ENCODE data around the gene SELENBP1. TPM values are rescaled to one million over a fixed set of nuclear protein-coding genes. Genes with fewer than 3 reads are reported as not detected.
A peak's percentile ranks its signal among the peaks of the same experiment; 100 is the strongest.

SELENBP1 gene
- total RNA-seq, 2 donors from 2014 or later, result not detected

DNA sequence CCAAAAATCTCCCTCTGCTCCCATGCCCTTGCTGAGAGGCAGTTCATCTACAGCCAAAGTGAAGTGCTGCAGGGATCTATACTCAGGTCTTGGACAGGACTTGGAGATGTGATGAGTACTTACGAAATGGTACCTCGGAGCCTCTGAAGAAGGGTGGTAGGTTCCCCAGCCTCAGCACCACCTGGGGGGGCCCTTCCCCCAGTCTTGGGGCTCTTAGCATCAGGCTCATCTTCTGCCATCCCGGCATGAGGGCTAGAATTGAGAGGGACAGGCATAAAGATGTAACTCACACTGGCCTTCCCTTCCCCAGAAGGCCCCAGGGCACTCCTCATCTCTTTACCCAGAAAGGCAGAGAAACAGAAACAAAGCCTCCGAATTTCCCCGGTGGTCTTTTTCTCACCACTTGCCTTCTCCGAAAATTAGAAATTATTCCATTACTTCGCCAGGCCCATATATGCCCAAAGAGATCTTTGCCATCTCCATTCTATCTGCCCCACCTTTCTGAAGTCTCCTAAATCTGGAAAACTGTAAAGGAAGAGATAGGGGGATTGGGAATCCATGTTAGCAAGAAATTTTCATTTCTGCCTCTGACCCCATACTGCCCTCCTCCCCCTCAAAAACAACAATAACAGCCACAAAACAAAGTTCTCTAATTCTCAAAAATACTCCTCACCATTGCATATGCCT, 26.3 kb downstream of the SELENBP1 start:
- Mint-ChIP-seq H3K36me3 (peaks cover 23% of the 10 kb centered on the region), H3K4me1 (ENCODE audit: low read depth in 2 of 2) (peaks cover 29 to 43% of the 10 kb centered on the region in 2 donors), H3K27me3 (no peaks in the 10 kb centered on the region), H3K27ac (peak overlapping the region; percentile 99 to 100), H3K4me3 (peak overlapping the region; percentile 99), H3K9me3 (no peaks in the 10 kb centered on the region)
- DNase-seq (ENCODE audit: low spot score), result no peak
- ATAC-seq, result no peak

DNA sequence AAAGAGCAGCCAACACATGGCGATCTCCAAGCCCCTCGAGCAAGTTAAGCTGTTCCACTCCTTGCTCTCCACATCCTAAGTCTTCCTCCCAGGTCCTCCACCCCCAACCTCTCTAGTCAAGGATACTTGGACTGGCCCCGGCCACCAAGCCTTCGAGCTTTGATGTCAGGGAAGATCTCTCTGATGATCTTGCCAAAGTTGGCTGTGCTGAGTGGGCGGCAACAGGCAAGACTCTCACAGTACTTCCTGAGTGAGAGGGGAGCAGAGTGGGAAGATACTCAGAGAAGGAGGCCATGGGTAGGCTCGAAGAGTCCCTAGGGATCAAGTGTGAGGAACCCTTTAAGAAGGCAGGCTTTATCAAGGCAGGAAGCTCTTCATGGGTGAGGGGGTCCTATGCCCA, 28.2 kb downstream of the SELENBP1 start:
- DNase-seq (ENCODE audit: low spot score) (no peak), ATAC-seq (no peak)
- Mint-ChIP-seq H3K27me3 (no peaks in the 10 kb centered on the region), H3K27ac (peak overlapping the region in 1 of 2 donors; percentile 62), H3K4me1 (ENCODE audit: low read depth in 2 of 2) (peaks cover 35 to 51% of the 10 kb centered on the region in 2 donors), H3K36me3 (peaks cover 23% of the 10 kb centered on the region), H3K4me3 (no peak overlapping the region), H3K9me3 (no peaks in the 10 kb centered on the region)

DNA sequence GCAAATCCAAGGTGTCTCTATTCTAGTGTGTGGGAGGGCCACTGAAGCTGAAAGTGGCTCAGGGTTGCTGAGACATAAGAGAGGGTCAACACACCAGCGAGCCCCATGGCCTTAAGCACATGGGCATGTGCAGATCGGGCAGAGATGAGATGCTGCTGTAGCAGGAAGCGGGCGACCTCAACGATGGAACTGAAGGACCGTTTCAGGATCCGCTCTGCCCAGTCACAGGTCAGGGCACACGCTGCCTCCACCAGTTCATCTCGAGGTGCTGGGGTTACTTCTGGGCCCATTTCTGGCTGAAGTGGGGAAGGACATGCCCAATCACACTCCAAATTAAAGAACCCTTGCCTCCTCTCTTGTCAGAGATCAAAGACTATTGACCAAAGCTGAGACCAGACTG, 28.9 kb downstream of the SELENBP1 start:
- peaks cover 35 to 53% of the 10 kb centered on the region in 2 donors for H3K4me1 Mint-ChIP-seq (ENCODE audit: low read depth in 2 of 2)
- H3K27me3 Mint-ChIP-seq, result no peaks in the 10 kb centered on the region
- DNase-seq (ENCODE audit: low spot score) (no peak), ATAC-seq (no peak)
- H3K27ac Mint-ChIP-seq, result peak overlapping the region; percentile 62 to 89
- no peak overlapping the region for H3K4me3 Mint-ChIP-seq
- H3K9me3 Mint-ChIP-seq, result no peaks in the 10 kb centered on the region
- peaks cover 23% of the 10 kb centered on the region for H3K36me3 Mint-ChIP-seq

DNA sequence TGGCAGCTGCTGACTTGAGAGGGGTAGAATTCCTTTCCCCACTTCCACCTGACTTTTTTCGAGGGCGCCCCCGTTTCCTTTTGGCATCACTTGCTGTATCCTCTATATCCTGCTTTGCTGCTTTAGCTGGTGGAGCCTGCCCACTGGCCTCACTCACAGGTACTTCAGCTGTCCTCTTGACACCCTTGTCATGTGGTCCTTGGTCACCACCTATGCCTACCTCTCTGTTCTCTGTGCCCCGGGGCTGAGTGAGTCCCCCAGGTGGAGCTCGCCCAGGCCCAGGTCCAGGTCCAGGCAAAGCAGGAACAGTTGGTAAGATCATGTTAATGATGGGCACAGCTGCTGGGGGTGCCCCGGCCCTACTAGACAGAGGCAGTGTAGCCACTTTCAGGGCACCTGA, 29.9 kb downstream of the SELENBP1 start:
- Mint-ChIP-seq H3K9me3 (no peaks in the 10 kb centered on the region), H3K4me1 (ENCODE audit: low read depth in 2 of 2) (peaks cover 27 to 45% of the 10 kb centered on the region in 2 donors), H3K27me3 (no peaks in the 10 kb centered on the region), H3K36me3 (peaks cover 23% of the 10 kb centered on the region), H3K27ac (peak overlapping the region; percentile 62 to 89), H3K4me3 (no peak overlapping the region)
- ATAC-seq (no peak), DNase-seq (ENCODE audit: low spot score) (no peak)

DNA sequence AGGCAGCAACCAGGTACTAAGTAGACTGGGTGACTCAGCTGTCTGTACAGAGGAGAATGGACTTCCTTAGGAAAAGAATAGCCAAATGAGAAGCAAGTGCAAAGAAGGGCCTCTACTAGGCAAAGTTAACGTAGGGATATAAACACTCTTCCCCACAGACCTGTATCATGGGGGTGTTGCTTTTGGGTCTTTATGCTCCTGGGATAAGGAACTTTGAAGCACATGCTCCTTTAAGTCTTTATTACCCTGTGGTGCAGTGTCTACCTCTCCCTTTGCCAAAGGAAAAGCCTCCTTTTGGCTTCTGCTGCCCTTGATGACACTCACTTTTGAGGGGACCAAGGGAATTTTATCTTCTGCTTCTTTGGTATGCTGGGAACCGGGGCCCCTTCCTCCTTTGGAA, 30.5 kb downstream of the SELENBP1 start:
- H3K9me3 Mint-ChIP-seq, result no peaks in the 10 kb centered on the region
- ATAC-seq (no peak), DNase-seq (ENCODE audit: low spot score) (no peak)
- no peaks in the 10 kb centered on the region for H3K27me3 Mint-ChIP-seq
- H3K27ac Mint-ChIP-seq, result peak overlapping the region; percentile 62 to 89
- H3K4me1 Mint-ChIP-seq (ENCODE audit: low read depth in 2 of 2), result peaks cover 21 to 39% of the 10 kb centered on the region in 2 donors
- peaks cover 22% of the 10 kb centered on the region for H3K36me3 Mint-ChIP-seq
- no peak overlapping the region for H3K4me3 Mint-ChIP-seq

DNA sequence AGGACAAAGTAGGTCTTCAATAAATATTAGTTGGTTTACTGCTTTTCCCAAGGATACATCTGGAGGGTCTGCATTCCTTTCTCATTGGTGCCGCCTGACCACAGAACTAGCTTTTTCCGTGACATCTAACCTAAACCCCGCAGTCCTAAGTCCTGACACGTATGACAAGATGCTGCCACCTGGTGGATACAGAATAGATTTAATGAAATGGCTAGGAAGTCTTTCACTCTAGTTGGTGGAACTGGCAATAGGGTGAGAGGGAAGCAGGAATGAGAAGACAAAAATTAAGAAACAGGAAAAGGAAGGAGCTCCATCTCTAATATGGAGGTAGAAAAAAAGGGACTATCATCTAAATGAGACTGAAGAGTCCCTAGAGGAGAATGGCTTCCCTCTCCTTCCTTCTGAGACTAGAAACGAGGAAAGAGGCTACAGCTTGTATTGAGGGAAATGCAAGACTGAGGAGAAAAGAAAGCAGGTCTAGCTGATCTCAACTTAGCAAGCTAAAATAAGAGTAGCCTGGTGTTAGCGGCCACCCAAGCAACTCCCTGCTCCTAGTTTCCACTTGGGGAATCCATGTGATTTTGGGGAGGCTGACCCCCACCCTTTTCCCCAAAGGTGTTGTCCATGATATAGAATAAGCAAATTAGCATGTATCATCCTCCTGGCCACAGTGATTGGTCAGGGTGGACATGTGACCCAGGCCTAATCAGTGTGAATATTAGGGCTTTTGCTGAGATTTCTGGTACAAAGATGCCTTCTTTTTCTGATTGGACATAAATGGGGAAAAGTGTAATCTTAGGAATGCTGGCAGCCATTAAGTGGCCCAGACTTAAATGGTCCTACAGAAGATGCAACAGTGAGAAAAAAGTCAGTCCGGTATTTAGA, 31.4 kb downstream of the SELENBP1 start:
- peaks cover 13% of the 10 kb centered on the region for H3K36me3 Mint-ChIP-seq
- peak overlapping the region; percentile 9 to 17 for H3K27ac Mint-ChIP-seq
- peaks cover 12 to 30% of the 10 kb centered on the region in 2 donors for H3K4me1 Mint-ChIP-seq (ENCODE audit: low read depth in 2 of 2)
- ATAC-seq, result peak; percentile 80 to 84
- DNase-seq (ENCODE audit: low spot score), result peak; percentile 76
- H3K9me3 Mint-ChIP-seq, result no peaks in the 10 kb centered on the region
- H3K27me3 Mint-ChIP-seq, result no peaks in the 10 kb centered on the region
- no peak overlapping the region for H3K4me3 Mint-ChIP-seq

DNA sequence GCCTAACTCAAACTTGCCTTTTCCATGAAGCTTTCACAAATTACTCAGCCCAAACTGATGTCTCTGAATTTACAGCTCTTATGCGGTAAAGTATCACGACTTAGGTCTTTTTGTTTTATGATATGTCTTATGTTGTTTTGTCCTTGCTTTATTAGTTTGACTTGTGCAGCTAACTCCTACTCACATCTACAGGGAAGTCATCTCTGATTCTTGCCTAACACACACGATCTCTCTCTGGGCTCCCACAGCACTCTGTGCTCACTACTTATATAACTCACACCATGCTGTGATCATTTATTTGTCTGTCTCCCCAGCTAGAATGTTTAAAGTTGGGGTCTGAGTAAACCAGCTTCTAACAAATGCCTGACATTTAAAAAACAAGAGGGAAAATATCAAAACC, 35.9 kb downstream of the SELENBP1 start:
- Mint-ChIP-seq H3K4me1 (ENCODE audit: low read depth in 2 of 2) (peaks cover 6 to 10% of the 10 kb centered on the region in 2 donors), H3K27ac (no peak overlapping the region), H3K27me3 (no peaks in the 10 kb centered on the region), H3K4me3 (no peak overlapping the region), H3K9me3 (no peaks in the 10 kb centered on the region), H3K36me3 (no peaks in the 10 kb centered on the region)
- ATAC-seq, result no peak
- no peak for DNase-seq (ENCODE audit: low spot score)

DNA sequence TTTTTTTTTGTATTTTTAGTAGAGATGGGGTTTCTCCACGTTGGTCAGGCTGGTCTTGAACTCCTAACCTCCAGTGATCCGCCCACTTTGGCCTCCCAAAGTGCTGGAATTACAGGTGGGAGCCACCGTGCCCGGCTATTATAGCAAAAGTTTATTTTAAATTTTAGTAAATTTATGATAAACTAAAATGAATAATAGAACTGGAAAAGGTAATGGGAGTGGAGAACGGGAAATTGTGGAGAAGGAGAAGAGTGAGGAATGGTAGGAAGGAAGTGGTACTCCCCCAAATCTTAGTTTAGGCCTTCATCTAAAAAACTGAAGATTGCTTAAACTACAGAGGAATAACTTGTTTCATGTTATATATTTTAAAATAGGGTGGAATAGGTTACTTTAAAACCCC, 37.7 kb downstream of the SELENBP1 start:
- no peaks in the 10 kb centered on the region for H3K36me3 Mint-ChIP-seq
- no peak for DNase-seq (ENCODE audit: low spot score)
- H3K27me3 Mint-ChIP-seq, result no peaks in the 10 kb centered on the region
- H3K4me1 Mint-ChIP-seq (ENCODE audit: low read depth in 2 of 2), result peaks cover 0 to 3% of the 10 kb centered on the region in 2 donors
- no peak overlapping the region for H3K27ac Mint-ChIP-seq
- no peak overlapping the region for H3K4me3 Mint-ChIP-seq
- no peaks in the 10 kb centered on the region for H3K9me3 Mint-ChIP-seq
- ATAC-seq, result no peak

DNA sequence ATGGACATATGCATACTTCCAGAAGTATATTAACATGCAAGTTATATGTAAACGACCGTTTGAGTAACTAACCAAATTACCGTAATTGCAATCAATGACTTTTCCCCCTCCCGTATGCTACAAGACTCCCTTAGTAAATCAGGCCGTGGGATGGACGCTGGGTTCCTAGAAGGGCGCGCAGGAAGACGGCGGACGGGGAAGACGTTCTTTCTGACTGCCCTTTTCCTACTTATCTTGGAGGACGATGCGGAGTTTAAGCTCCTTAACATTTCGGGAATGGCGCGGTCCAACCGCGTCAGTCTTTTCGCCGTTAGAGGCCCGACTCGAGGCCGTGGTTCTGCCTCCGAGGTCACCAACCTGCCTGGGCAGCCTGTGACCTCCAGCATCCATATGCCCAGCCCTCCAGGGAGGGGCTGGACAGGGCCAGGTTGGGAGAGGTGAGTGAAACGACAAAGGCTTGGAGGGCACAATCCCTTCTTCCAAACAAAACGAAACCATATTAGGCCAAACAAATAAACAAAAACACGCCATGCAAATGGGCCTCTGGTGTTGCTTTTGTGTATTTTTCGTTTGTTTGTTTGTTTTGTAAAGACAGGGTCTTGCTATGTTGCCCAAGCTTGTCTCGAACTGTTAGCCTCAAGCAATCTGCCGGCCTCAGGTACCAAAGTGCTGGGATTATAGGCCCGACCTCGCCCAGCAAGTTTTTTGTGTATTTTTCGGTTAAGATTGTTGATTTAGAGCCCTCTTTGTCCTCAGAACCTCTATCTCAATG, 44.4 kb downstream of the SELENBP1 start:
- ATAC-seq, result peak; percentile 18 to 36
- peaks cover 10% of the 10 kb centered on the region for H3K36me3 Mint-ChIP-seq
- no peaks in the 10 kb centered on the region for H3K27me3 Mint-ChIP-seq
- DNase-seq (ENCODE audit: low spot score), result no peak
- H3K4me1 Mint-ChIP-seq (ENCODE audit: low read depth in 2 of 2), result peaks cover 26 to 31% of the 10 kb centered on the region in 2 donors
- H3K27ac Mint-ChIP-seq, result peak overlapping the region; percentile 94 to 95
- peak overlapping the region; percentile 100 for H3K4me3 Mint-ChIP-seq
- H3K9me3 Mint-ChIP-seq, result no peaks in the 10 kb centered on the region

DNA sequence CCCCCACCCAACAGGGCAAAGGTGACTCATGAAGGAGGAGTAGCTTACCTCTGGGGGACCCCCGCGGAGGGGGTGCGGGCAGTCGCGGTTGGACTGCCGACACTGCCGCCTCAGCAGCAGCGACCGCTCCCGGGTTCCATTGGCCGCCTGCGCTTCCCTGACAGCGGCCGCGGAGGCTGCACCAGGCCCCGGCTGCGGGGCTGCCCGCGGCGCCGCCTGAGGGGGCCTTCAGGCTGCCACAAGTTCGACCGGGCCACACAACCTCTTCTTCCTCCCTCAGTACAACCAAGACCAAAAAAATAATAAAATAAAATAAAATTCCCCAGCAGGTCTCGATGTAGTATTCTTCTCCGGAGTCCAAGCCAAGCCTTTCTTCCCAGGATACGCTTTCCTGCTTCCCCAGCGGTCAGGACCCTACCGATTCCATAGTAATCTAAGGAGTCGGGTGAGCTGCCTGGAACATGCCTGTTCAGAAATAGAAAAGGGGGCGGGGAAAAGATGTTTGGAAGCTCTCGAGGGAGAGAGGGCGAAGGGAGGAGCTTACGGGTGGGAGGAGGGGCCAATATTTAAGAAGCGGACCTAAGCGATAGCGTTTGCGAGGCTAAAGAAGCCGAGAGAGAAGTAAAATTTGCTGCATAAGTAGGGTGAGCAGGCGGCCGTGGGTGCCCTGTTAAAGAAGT, 45.1 kb downstream of the SELENBP1 start, which contains the start of gene PI4KB:
TSS of gene PI4KB (minus strand) at position 194 of the 680 bp plus-strand sequence. CDS start 10,935 bp downstream, outside the sequence.
- Mint-ChIP-seq H3K9me3 (no peaks in the 10 kb centered on the region), H3K27ac (peak within 1 kb of the TSS; percentile 94 to 95), H3K4me1 (ENCODE audit: low read depth in 2 of 2) (peaks cover 29 to 31% of the 10 kb centered on the region in 2 donors), H3K36me3 (peaks cover 10% of the 10 kb centered on the region), H3K27me3 (no peaks in the 10 kb centered on the region), H3K4me3 (peak within 1 kb of the TSS; percentile 100)
- peak; percentile 91 for DNase-seq (ENCODE audit: low spot score)
- peak; percentile 96 to 97 for ATAC-seq

DNA sequence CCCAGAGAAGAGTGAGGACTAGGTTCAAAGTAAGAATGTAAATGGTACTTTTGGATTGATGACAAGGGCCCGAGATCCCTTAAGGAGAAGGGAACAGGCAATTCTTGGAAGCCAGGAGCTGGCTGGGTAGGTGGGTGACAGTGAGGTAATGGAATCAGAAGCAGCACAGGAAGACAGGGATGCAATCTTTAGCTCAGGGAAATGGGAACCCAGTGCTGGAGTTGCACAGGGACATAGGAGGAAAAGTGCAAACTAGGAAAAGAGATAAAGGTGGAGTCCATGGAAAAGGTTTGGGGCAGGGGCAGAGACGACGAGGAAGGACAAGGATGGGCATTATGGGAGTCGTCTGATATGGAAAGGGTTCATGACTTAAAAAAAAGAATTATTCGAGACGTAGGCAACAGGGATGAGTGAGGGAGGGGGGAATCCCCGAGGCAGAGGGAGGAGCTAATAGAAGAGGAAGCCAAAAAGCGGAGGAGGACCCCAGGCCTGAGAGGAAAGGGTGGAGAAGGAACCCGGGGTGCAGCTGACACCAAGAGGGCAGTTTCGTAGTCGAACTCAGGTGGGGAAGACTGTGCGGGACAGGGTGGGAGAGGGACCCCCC, 45.8 kb downstream of the SELENBP1 start:
- DNase-seq (ENCODE audit: low spot score) (peak; percentile 71), ATAC-seq (peak; percentile 68 to 75)
- H3K27me3 Mint-ChIP-seq, result no peaks in the 10 kb centered on the region
- H3K4me3 Mint-ChIP-seq, result peak overlapping the region; percentile 100
- peaks cover 10% of the 10 kb centered on the region for H3K36me3 Mint-ChIP-seq
- H3K9me3 Mint-ChIP-seq, result no peaks in the 10 kb centered on the region
- H3K4me1 Mint-ChIP-seq (ENCODE audit: low read depth in 2 of 2), result peaks cover 31 to 32% of the 10 kb centered on the region in 2 donors
- peak overlapping the region; percentile 94 to 95 for H3K27ac Mint-ChIP-seq

DNA sequence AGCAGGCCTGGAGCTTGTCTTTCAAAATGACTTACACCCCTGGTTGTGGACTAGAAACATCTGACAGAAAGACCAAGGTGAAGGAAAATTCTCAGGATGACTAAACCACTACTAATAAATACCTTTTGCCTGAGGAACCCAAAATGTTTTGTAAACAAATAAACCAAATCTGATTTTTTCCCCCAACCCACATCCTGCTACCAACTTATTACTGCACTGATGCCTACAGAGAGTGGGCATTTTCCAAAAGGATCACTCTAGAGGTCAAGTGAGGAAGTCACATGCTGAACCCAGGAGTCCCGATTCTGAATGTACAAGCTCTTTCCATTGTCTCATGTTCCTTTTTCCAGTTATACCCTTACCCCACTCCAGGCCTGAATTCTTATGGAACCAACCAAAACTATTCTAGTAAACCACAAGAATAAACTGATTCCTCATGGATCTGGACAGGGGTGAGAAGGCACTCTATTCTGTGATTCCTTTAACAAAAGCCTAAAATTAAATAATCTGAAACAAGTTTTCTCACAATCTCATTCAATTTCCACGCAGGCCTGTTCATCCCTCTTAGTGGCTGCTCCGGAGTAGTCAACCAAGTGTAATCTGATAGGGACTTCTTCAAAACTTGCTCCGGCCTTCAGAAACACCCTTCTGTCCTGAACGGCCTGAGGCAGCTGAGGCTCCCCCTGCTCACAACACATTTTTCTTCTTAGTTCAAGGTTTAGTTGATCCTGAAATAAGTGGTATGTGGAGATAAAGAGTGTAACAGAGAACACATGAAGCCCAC, 46.7 kb downstream of the SELENBP1 start:
- H3K27ac Mint-ChIP-seq, result peak overlapping the region; percentile 94 to 95
- H3K27me3 Mint-ChIP-seq, result no peaks in the 10 kb centered on the region
- peaks cover 11% of the 10 kb centered on the region for H3K36me3 Mint-ChIP-seq
- peak overlapping the region; percentile 100 for H3K4me3 Mint-ChIP-seq
- ATAC-seq (no peak), DNase-seq (ENCODE audit: low spot score) (no peak)
- peaks cover 32% of the 10 kb centered on the region in 2 donors for H3K4me1 Mint-ChIP-seq (ENCODE audit: low read depth in 2 of 2)
- no peaks in the 10 kb centered on the region for H3K9me3 Mint-ChIP-seq
